Tibial nerve (tissue), 4 donors: ENCODE measurements around the gene MARCHF3. TPM values are rescaled to one million over a fixed set of nuclear protein-coding genes. Genes with fewer than 3 reads are reported as not detected.
"Not testable (repeated sequence)": the region's sequence is repeated elsewhere in the genome, so short reads cannot be mapped to it uniquely, and the experiment has no call there.

Experiments used
- DNase-seq, 2 donors: peaks; one replicate each; pipeline ENCODE4 v3.0.0-alpha.2; 2019; ENCODE audit warnings: low spot score in 2 of 2
- H3K27ac ChIP-seq, 4 donors: fragments of 200-600 bp; sonication (generic) in 3 of 4; one replicate each; pipeline ENCODE4 v1.5.1; 2017 to 2019; ENCODE audit warnings: mild to moderate bottlenecking in 1 of 4
- H3K27me3 ChIP-seq, 2 donors: fragments of 200-600 bp; sonication (generic) in 1 of 2; one replicate each; pipeline versions ENCODE4 v1.5.1 to v1.6.0; 2017 to 2019
- H3K36me3 ChIP-seq, 3 donors: fragments of 200-600 bp; sonication (generic); one replicate each; pipeline ENCODE4 v1.5.1; 2018 to 2019
- H3K4me1 ChIP-seq, 4 donors: fragments of 200-600 bp; sonication (generic) in 3 of 4; one replicate each; pipeline ENCODE4 v1.5.1; 2017 to 2019
- H3K4me3 ChIP-seq, 4 donors: fragments of 200-600 bp; sonication (generic) in 3 of 4; one replicate each; pipeline ENCODE4 v1.5.1; 2017 to 2019; ENCODE audit warnings: mild to moderate bottlenecking in 1 of 4, moderate library complexity in 1 of 4
- H3K9me3 ChIP-seq, 4 donors: fragments of 200-600 bp; sonication (generic) in 3 of 4; one replicate each; pipeline ENCODE4 v1.5.1; 2017 to 2019
- CTCF ChIP-seq, 5 experiments: fragments of 200-600 bp in 3 of 5; fragments of 450-650 bp in 2 of 5; sonication (generic) in 3 of 5; IDR thresholded peaks; one replicate each; pipeline ENCODE4 v1.5.1; 2016 to 2019; ENCODE audit warnings: antibody characterized with exemption in 5 of 5, mild to moderate bottlenecking in 3 of 5, moderate library complexity in 2 of 5
- EP300 ChIP-seq, 2 donors: sonication (generic); formaldehyde crosslinking; IDR thresholded peaks; one replicate each; pipeline ENCODE4 v1.6.1; 2017; ENCODE audit warnings: antibody characterized with exemption in 2 of 2, mild to moderate bottlenecking in 1 of 2
- POLR2A ChIP-seq, 2 donors: fragments of 450-650 bp; IDR thresholded peaks; one replicate each; pipeline ENCODE4 v1.6.1; 2017; ENCODE audit warnings: antibody characterized with exemption in 2 of 2, mild to moderate bottlenecking in 2 of 2, moderate library complexity in 2 of 2
- WGBS, 2 donors: methylation state at CpG; one replicate each; pipeline ENCODE4 v1.1.5; 2018; 5-methylcytosine and 5-hydroxymethylcytosine counted together
- total RNA-seq, 4 donors: library from RNA; depleted of rRNA; stranded (reverse); fragments of >200 nt; gene quantifications; one replicate each; pipeline ENCODE4 v1.1.0, GENCODE V29; 2016

The MARCHF3 gene
- total RNA-seq, 4 donors from 2014 or later: 1.8 to 8.7 (median 4.7) TPM

DNA sequence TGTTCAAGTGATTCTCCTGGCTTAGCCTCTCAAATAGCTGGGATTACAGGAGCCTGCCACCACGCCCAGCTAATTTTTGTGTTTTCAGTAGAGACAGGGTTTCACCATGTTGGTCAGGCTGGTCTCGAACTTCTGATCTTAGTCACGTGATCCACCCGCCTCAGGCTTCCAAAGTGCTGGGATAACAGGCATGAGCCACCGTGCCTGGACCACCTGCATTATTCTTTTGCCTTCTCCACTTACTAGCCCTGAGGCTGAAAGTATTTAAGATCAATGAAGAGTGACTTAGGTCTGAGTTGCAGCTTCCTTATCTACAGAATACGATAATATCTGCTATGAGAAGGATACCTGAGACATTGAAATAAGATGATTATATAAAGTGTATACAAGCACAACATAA, 129.6 kb downstream of the MARCHF3 start:
- no peak for DNase-seq
- Histone ChIP-seq H3K4me1 (no peaks in the 10 kb centered on the region), H3K4me3 (no peak overlapping the region), H3K27me3 (no peaks in the 10 kb centered on the region), H3K27ac (no peak overlapping the region), H3K36me3 (no peaks in the 10 kb centered on the region), H3K9me3 (peaks cover 0 to 7% (median 0%) of the 10 kb centered on the region in 4 donors)
- no peak for TF ChIP-seq CTCF (IDR thresholded peaks at IDR 0.05)
- TF ChIP-seq EP300 (IDR thresholded peaks at IDR 0.05): no peak
- no peak for TF ChIP-seq POLR2A (IDR thresholded peaks at IDR 0.05)
- 91 to 95% methylated on average over 6 of the region's 6 CpGs for WGBS, 2 donors

GRCh38 chr5:126899476-126899875, 130.9 kb downstream of the MARCHF3 start:
- TF ChIP-seq POLR2A (IDR thresholded peaks at IDR 0.05): no peak
- TF ChIP-seq CTCF (IDR thresholded peaks at IDR 0.05): no peak
- TF ChIP-seq EP300 (IDR thresholded peaks at IDR 0.05): no peak
- Histone ChIP-seq H3K36me3 (no peaks in the 10 kb centered on the region), H3K27ac (no peak overlapping the region), H3K9me3 (peaks cover 0 to 7% (median 0%) of the 10 kb centered on the region in 4 donors), H3K4me3 (no peak overlapping the region), H3K4me1 (no peaks in the 10 kb centered on the region), H3K27me3 (no peaks in the 10 kb centered on the region)
- no peak for DNase-seq

DNA sequence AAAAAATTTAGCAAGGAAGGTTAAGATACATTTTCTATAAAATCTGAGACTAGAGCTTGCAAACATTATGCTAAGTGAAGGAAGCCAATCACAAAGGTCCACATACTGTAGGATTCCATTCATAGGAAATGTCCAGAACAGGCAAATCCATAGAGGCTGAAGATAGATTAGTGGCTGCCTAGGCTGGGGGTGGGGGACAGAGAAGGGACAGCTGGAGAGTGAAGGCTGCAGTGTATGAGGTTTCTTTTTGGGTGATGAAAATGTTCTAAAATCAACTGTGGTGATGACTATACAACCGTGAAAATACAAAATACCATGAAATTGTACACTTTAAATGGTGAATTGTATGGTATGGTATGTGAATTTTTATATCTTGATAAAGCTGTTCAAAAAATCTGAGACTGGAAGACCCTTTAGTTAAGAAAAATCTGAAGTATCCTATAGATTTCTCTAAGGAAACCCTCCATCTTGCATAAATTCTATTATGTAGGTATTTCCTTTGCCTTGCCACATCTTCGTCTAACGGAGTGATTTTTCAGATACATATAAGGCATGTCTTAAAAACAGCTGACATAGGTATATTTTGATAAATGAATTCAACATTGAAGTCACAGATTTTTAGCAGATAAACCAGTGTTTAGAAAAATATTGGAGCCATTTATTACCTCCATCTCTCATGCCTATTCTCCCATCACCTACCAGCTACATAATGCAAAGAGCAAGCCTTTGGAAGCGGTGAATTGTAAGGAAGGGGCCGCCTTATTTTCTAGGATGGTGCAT, 132.3 kb downstream of the MARCHF3 start:
- Histone ChIP-seq H3K9me3 (peaks cover 0 to 7% (median 0%) of the 10 kb centered on the region in 4 donors), H3K27ac (no peak overlapping the region), H3K27me3 (no peaks in the 10 kb centered on the region), H3K4me1 (no peaks in the 10 kb centered on the region), H3K4me3 (no peak overlapping the region), H3K36me3 (no peaks in the 10 kb centered on the region)
- 91 to 96% methylated on average over 5 of the region's 5 CpGs for WGBS, 2 donors
- TF ChIP-seq EP300 (IDR thresholded peaks at IDR 0.05) (no peak), CTCF (IDR thresholded peaks at IDR 0.05) (no peak), POLR2A (IDR thresholded peaks at IDR 0.05) (no peak)
- DNase-seq: no peak

DNA sequence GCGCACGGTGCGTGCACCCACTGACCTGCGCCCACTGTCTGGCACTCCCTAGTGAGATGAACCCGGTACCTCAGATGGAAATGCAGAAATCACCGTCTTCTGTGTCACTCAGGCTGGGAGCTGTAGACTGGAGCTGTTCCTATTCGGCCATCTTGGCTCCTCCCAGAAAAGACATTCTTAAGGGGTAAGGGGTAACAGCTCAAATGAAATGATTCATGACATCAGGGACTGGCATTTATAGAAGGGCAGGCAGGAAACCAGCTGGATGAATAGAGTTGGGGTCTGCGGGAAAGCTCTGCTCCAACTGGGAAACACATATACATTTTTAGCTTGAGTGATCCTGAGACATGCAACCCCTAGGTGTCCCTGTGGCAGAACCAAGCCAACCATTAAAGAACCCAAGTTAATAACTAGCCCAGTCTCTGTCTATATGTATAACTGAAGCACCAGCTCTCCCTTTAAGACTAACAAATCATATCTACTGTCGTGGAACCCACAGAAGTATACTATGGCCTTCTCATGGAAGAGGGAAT, 134.1 kb downstream of the MARCHF3 start:
- Histone ChIP-seq H3K9me3 (peaks cover 0 to 7% (median 0%) of the 10 kb centered on the region in 4 donors), H3K4me3 (no peak overlapping the region), H3K4me1 (no peaks in the 10 kb centered on the region), H3K27ac (no peak overlapping the region), H3K36me3 (no peaks in the 10 kb centered on the region), H3K27me3 (no peaks in the 10 kb centered on the region)
- TF ChIP-seq CTCF (IDR thresholded peaks at IDR 0.05): no peak
- TF ChIP-seq EP300 (IDR thresholded peaks at IDR 0.05): no peak
- TF ChIP-seq POLR2A (IDR thresholded peaks at IDR 0.05): no peak
- no peak for DNase-seq
- 95 to 98% methylated on average over 9 of the region's 9 CpGs for WGBS, 2 donors

DNA sequence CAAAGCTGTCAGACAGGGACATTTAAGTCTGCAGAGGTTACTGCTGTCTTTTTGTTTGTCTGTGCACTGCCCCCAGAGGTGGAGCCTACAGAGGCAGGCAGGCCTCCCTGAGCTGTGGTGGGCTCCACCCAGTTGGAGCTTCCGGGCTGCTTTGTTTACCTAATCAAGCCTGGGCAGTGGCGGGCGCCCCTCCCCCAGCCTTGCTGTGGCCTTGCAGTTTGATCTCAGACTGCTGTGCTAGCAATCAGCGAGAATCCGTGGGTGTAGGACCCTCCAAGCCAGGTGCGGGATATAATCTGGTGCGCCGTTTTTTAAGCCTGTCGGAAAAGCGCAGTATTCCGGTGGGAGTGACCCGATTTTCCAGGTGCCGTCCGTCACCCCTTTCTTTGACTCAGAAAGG, 134.6 kb downstream of the MARCHF3 start:
- not testable (repeated sequence) for DNase-seq
- 88% methylated on average over 13 to 14 of the region's 14 CpGs for WGBS, 2 donors

DNA sequence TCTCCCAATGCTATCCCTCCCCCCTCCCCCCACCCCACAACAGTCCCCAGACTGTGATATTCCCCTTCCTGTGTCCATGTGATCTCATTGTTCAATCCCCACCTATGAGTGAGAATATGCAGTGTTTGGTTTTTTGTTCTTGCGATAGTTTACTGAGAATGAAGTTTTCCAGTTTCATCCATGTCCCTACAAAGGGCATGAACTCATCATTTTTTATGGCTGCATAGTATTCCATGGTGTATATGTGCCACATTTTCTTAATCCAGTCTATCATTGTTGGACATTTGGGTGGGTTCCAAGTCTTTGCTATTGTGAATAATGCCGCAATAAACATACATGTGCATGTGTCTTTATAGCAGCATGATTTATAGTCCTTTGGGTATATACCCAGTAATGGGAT, 139.9 kb downstream of the MARCHF3 start:
- 100% methylated on average over 2 of the region's 2 CpGs for WGBS, 2 donors
- DNase-seq, H3K4me1 ChIP-seq: not testable (repeated sequence)

More for the DNA sequence above, 134.6 kb downstream of the MARCHF3 start:
- H3K9me3 ChIP-seq, H3K27ac ChIP-seq, H3K4me3 ChIP-seq, H3K27me3 ChIP-seq, H3K4me1 ChIP-seq, H3K36me3 ChIP-seq: not testable (repeated sequence)

More for the DNA sequence above, 139.9 kb downstream of the MARCHF3 start:
- not testable (repeated sequence) for H3K27ac ChIP-seq, H3K9me3 ChIP-seq, H3K36me3 ChIP-seq, H3K27me3 ChIP-seq, H3K4me3 ChIP-seq
